ENCODE measurements around the gene TPPP3.
"Not testable (repeated sequence)": the region's sequence is repeated elsewhere in the genome, so short reads cannot be mapped to it uniquely, and the experiment has no call there.

TPPP3 gene

DNA sequence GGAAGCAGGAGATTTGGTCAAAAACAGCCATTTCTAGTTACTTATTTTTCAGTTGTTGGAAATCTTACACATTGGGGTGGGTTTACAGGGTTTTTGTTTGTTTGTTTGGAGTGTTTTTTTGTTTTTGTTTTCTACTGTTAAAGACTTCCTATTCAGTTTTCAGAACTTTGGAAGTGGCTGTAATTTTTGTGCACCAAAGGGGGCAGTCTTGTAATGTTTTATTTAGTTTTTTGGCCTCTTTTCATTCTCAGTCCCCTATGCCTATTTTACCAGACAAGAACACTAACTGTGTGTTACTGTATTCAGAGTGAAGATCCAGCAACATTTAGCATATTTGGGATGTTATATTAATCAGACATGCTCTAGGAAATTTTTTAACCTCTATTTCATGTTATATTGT is 20.6 kb downstream of the TPPP3 start:
- TF ChIP-seq CTCF (conservative IDR thresholded peaks at IDR 0.05; ENCODE audit: low read length) = peak; percentile 58
- no peak overlapping the region for H3K4me3 ChIP-seq (ENCODE audit: low read length)
- DNase-seq (ENCODE audit: low read depth) = peak; percentile 36

GRCh38 chr16:67370661-67371060 is 22.6 kb downstream of the TPPP3 start:
- TF ChIP-seq CTCF (conservative IDR thresholded peaks at IDR 0.05; ENCODE audit: low read length) = no peak
- no peak overlapping the region for H3K4me3 ChIP-seq (ENCODE audit: low read length)
- no peak for DNase-seq (ENCODE audit: low read depth)

GRCh38 chr16:67364600-67365235 is 28.6 kb downstream of the TPPP3 start:
- H3K4me3 ChIP-seq (ENCODE audit: low read length) = no peak overlapping the region
- no peak for DNase-seq (ENCODE audit: low read depth)
- TF ChIP-seq CTCF (conservative IDR thresholded peaks at IDR 0.05; ENCODE audit: low read length) = no peak

DNA sequence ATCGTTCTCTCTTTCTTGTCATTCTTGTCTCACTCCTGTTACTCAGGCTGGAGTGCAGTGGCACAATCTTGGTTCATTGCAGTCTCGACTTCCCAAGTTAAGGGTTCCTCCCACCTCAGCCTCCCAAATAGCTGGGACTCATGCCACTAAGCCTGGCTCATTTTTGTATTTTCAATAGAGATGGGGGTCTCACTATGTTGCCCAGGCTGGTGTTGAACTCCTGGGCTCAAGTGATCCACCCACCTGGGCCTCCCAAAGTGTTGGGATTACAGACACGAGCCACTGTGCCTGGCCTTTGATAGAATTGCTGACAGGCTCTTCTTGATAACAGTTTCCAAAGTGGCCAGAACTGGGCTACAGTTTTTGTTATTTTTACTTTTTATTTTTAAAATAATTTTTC is 32.3 kb downstream of the TPPP3 start:
- no peak for DNase-seq (ENCODE audit: low read depth)
- H3K4me3 ChIP-seq (ENCODE audit: low read length) = no peak overlapping the region
- no peak for TF ChIP-seq CTCF (conservative IDR thresholded peaks at IDR 0.05; ENCODE audit: low read length)

GRCh38 chr16:67359540-67360269 is 33.6 kb downstream of the TPPP3 start:
- H3K4me3 ChIP-seq (ENCODE audit: low read length); DNase-seq (ENCODE audit: low read depth): not testable (repeated sequence)

- DNase-seq (ENCODE audit: low read depth) = no peak
- TF ChIP-seq CTCF (conservative IDR thresholded peaks at IDR 0.05; ENCODE audit: low read length) = no peak
- H3K4me3 ChIP-seq (ENCODE audit: low read length) = no peak overlapping the region
Observed at GRCh38 chr16:67357561-67357960, 35.7 kb downstream of the TPPP3 start.

DNA sequence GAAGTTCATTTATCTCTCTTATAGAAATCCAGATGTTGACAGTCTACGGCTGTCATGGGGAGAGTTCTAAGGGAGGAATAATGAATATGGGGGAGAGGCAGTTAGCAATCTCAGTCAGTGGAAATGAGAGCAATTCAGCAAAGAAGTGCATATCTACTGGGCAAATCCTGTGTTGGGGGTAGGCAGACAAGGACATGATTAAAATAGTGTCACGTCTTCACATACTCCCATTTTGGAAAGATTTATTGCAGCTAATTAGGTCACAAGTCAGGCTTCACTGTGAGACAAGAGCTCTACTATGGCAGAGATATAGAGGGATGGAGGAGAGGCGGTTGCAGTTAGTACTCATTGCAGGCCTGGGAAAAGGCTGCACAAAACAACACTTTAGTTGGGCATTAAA is 36.9 kb downstream of the TPPP3 start:
- H3K4me3 ChIP-seq (ENCODE audit: low read length) = no peak overlapping the region
- DNase-seq (ENCODE audit: low read depth) = no peak
- TF ChIP-seq CTCF (conservative IDR thresholded peaks at IDR 0.05; ENCODE audit: low read length) = no peak

DNA sequence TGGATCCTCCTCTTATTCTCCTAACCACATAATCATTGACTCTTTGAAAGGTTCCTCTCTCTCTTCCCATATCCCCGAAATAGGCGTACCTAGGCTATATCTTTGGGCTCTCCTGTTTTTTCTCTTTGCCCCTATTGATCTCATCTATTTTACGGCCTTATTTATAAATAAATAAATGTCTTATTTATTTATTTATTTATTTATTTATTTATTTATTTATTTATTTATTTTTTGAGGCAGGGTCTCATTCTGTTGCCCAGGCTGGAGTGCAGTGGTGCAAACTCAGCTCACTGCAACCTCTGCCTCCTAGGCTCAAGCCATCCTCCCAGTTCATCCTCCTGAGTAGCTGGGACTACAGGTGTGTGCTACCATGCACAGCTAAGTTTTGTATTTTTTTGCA is 40.8 kb downstream of the TPPP3 start:
- H3K4me3 ChIP-seq (ENCODE audit: low read length); DNase-seq (ENCODE audit: low read depth): not testable (repeated sequence)

Data from AG10803 (cell line).